Nucleus accumbens (tissue), 56 donors: ENCODE measurements around the gene ZIC1.

Source experiments
- DNase-seq, 56 donors: peaks; one replicate each; lab custom pipeline; 2025; lab: John Stamatoyannopoulos, UW

Gene ZIC1

DNA sequence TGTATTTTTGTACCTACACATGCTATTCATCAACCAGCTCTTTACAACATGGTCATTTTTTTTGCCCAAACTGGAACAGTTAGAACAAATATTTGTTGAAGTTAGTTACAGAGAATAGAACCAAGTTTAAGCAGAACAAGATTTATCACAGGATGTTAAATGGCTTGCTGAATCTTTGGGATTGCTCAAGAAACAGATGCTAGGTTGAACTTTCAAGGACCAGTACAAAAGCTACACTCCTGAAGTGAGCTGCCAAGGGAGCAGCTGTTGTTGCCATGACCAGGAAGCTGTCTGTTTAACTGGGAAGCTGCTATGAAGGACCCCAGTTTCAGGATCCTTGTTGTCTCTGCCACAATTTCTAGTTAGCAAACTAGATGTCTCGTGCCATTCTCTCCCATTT, 53.7 kb downstream of the ZIC1 start:
- no peak for DNase-seq
